ENCODE results near the gene SHC3. TPM values are rescaled to one million over a fixed set of nuclear protein-coding genes. Genes with fewer than 3 reads are reported as not detected.

Gene SHC3
- total and polyA plus RNA-seq, 2 experiments from 2014 or later: 1.3 to 2.9 TPM

DNA sequence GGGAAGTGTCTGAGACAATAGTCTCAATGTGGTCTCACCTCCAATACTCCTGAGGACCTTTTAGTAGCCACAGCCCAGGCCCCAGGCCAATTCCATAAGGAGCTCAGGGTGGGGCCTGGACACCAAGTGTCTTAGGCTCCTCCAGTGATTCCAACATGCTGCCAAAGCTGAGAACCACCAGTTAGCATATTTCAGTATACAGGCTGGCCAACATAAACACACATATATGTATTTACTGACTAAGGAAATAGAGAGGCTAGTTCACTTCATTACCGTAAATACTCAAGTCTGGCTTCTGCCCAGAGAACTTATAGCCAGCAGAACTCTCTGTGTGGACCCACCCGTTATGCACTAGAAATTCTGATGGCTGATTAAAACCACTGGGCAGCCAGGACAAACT is 163.3 kb downstream of the SHC3 start:
- Histone ChIP-seq H4K20me1 (replicated peaks; ENCODE audit: insufficient read depth) (no peaks in the 10 kb centered on the region), H3K27ac (ENCODE audit: low read depth) (no peak overlapping the region), H3K27me3 (ENCODE audit: insufficient read depth) (no peaks in the 10 kb centered on the region), H3K4me3 (no peak overlapping the region), H3K9me2 (ENCODE audit: insufficient read depth) (peaks cover 4% of the 10 kb centered on the region; the same call in 1 of the 2 replicates), H3K36me3 (ENCODE audit: insufficient read depth) (no peaks in the 10 kb centered on the region), H3K4me2 (no peak overlapping the region), H2AFZ (no peak overlapping the region), H3K4me1 (ENCODE audit: insufficient read depth) (no peaks in the 10 kb centered on the region), H3F3A (replicated peaks; ENCODE audit: low read depth) (no peaks in the 10 kb centered on the region), H3K79me2 (replicated peaks; ENCODE audit: insufficient read depth) (no peaks in the 10 kb centered on the region)
- H3K36me3 Mint-ChIP-seq (ENCODE audit: low read depth): peaks cover 7% of the 10 kb centered on the region; the same call in 2 of the 3 replicates
- H3K4me1 Mint-ChIP-seq: peaks cover 4% of the 10 kb centered on the region
- H3K9me3 Mint-ChIP-seq: 0 out of 3 replicates have a peak, but pooled peaks cover 3% of the 10 kb centered on the region
- TF ChIP-seq CTCF (conservative IDR thresholded peaks at IDR 0.05; ENCODE audit: low read depth in 2 of 2) (no peak), JUNB (IDR thresholded peaks at IDR 0.05; ENCODE audit: unreplicated experiment) (no peak), ETS1 (IDR thresholded peaks at IDR 0.05) (no peak), EZH2phosphoT487 (IDR thresholded peaks at IDR 0.05; ENCODE audit: unreplicated experiment) (no peak), REST (IDR thresholded peaks at IDR 0.05; ENCODE audit: unreplicated experiment) (no peak), POLR2AphosphoS5 (IDR thresholded peaks at IDR 0.05; ENCODE audit: low read depth) (no peak), EZH2 (IDR thresholded peaks at IDR 0.05; ENCODE audit: low read depth, unreplicated experiment) (no peak), STAT1 (IDR thresholded peaks at IDR 0.05; ENCODE audit: unreplicated experiment) (no peak), NANOG (IDR thresholded peaks at IDR 0.05; ENCODE audit: borderline replicate concordance) (no peak), ZNF114 (CRISPR knock-in tag; IDR thresholded peaks at IDR 0.05) (no peak), CREB1 (CRISPR knock-in tag; IDR thresholded peaks at IDR 0.05; ENCODE audit: low read depth) (no peak), ZNF331 (CRISPR knock-in tag; IDR thresholded peaks at IDR 0.05; ENCODE audit: low read depth) (no peak)
- TF ChIP-seq, protein P1, sequence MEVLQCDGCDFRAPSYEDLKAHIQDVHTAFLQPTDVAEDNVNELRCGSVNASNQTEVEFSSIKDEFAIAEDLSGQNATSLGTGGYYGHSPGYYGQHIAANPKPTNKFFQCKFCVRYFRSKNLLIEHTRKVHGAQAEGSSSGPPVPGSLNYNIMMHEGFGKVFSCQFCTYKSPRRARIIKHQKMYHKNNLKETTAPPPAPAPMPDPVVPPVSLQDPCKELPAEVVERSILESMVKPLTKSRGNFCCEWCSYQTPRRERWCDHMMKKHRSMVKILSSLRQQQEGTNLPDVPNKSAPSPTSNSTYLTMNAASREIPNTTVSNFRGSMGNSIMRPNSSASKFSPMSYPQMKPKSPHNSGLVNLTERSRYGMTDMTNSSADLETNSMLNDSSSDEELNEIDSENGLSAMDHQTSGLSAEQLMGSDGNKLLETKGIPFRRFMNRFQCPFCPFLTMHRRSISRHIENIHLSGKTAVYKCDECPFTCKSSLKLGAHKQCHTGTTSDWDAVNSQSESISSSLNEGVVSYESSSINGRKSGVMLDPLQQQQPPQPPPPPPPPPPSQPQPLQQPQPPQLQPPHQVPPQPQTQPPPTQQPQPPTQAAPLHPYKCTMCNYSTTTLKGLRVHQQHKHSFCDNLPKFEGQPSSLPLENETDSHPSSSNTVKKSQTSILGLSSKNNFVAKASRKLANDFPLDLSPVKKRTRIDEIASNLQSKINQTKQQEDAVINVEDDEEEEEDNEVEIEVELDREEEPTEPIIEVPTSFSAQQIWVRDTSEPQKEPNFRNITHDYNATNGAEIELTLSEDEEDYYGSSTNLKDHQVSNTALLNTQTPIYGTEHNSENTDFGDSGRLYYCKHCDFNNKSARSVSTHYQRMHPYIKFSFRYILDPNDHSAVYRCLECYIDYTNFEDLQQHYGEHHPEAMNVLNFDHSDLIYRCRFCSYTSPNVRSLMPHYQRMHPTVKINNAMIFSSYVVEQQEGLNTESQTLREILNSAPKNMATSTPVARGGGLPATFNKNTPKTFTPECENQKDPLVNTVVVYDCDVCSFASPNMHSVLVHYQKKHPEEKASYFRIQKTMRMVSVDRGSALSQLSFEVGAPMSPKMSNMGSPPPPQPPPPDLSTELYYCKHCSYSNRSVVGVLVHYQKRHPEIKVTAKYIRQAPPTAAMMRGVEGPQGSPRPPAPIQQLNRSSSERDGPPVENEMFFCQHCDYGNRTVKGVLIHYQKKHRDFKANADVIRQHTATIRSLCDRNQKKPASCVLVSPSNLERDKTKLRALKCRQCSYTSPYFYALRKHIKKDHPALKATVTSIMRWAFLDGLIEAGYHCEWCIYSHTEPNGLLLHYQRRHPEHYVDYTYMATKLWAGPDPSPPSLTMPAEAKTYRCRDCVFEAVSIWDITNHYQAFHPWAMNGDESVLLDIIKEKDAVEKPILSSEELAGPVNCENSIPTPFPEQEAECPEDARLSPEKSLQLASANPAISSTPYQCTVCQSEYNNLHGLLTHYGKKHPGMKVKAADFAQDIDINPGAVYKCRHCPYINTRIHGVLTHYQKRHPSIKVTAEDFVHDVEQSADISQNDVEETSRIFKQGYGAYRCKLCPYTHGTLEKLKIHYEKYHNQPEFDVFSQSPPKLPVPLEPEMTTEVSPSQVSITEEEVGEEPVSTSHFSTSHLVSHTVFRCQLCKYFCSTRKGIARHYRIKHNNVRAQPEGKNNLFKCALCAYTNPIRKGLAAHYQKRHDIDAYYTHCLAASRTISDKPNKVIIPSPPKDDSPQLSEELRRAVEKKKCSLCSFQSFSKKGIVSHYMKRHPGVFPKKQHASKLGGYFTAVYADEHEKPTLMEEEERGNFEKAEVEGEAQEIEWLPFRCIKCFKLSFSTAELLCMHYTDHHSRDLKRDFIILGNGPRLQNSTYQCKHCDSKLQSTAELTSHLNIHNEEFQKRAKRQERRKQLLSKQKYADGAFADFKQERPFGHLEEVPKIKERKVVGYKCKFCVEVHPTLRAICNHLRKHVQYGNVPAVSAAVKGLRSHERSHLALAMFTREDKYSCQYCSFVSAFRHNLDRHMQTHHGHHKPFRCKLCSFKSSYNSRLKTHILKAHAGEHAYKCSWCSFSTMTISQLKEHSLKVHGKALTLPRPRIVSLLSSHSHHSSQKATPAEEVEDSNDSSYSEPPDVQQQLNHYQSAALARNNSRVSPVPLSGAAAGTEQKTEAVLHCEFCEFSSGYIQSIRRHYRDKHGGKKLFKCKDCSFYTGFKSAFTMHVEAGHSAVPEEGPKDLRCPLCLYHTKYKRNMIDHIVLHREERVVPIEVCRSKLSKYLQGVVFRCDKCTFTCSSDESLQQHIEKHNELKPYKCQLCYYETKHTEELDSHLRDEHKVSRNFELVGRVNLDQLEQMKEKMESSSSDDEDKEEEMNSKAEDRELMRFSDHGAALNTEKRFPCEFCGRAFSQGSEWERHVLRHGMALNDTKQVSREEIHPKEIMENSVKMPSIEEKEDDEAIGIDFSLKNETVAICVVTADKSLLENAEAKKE (CRISPR knock-in tag; IDR thresholded peaks at IDR 0.05): no peak
- ATAC-seq (no peak), DNase-seq (ENCODE audit: low spot score) (no peak)
- H3K4me3 Mint-ChIP-seq: no peak overlapping the region
- peaks cover 5% of the 10 kb centered on the region for H3K27me3 Mint-ChIP-seq (ENCODE audit: insufficient read depth, low read depth, poor library complexity)
- no peak overlapping the region for H3K27ac Mint-ChIP-seq

Data from GM23338 (cell line).